Liver (tissue), 3 donors: Measurements from ENCODE around the gene FBXO21.

Experiments
- HNF4A ChIP-seq, 2 donors: conservative IDR thresholded peaks; 2 replicates each; pipeline ENCODE4 v1.6.1; 2016; ENCODE audit warnings: antibody characterized with exemption in 2 of 2, mild to moderate bottlenecking in 2 of 2
- TF ChIP-seq, protein P1 (sequence below): IDR thresholded peaks from 2 replicates; pipeline ENCODE4 v1.6.1; 2016; ENCODE audit warnings: antibody characterized with exemption
- TF ChIP-seq, protein P2 (sequence below): fragments of 150-350 bp; IDR thresholded peaks from 2 replicates; pipeline ENCODE4 v1.5.1; 2017; ENCODE audit warnings: improper control_type of control experiment, low read depth, low read length; ENCODE audit not compliant: missing input control
- donor health status: healthy.
- donor health status: healthy.

DNA sequence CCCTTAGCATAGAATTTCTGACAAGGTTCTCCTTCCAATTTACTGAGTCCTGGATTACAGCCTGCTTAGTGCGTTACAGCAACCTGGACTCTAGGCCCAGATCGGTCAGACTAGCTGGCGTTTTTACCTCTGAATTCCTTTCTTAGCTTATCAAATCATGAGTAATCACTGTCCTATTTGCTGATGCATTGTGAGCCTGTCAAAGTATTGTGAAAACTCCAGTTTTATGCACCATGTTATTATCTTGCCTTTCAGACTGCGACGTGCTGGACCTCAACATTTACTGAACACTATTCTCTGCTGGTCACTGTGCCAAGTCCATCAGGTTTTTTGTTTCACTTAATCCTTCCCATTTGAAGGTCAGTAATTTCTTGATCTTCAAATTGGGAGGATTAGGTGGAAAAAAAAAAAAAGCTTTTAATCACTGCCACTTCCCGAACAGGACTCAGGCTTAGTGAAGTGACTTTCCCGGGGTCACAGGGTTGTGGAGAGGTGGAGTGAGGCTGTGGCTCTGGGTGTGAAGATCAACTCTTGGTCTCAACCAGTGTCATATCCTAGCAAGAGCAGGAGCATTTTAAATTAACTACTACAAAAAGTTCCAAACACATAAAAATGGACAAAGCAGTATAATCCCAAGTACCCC is 31.2 kb downstream of the FBXO21 start:
- TF ChIP-seq HNF4A (conservative IDR thresholded peaks at IDR 0.05), result peak in 1 of 2 donors; percentile 19
- TF ChIP-seq, protein P1, sequence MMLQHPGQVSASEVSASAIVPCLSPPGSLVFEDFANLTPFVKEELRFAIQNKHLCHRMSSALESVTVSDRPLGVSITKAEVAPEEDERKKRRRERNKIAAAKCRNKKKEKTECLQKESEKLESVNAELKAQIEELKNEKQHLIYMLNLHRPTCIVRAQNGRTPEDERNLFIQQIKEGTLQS, result no peak
- TF ChIP-seq, protein P2, sequence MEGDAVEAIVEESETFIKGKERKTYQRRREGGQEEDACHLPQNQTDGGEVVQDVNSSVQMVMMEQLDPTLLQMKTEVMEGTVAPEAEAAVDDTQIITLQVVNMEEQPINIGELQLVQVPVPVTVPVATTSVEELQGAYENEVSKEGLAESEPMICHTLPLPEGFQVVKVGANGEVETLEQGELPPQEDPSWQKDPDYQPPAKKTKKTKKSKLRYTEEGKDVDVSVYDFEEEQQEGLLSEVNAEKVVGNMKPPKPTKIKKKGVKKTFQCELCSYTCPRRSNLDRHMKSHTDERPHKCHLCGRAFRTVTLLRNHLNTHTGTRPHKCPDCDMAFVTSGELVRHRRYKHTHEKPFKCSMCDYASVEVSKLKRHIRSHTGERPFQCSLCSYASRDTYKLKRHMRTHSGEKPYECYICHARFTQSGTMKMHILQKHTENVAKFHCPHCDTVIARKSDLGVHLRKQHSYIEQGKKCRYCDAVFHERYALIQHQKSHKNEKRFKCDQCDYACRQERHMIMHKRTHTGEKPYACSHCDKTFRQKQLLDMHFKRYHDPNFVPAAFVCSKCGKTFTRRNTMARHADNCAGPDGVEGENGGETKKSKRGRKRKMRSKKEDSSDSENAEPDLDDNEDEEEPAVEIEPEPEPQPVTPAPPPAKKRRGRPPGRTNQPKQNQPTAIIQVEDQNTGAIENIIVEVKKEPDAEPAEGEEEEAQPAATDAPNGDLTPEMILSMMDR, result no peak
